Measurements from ENCODE around the gene QTRT2.

Gene QTRT2

DNA sequence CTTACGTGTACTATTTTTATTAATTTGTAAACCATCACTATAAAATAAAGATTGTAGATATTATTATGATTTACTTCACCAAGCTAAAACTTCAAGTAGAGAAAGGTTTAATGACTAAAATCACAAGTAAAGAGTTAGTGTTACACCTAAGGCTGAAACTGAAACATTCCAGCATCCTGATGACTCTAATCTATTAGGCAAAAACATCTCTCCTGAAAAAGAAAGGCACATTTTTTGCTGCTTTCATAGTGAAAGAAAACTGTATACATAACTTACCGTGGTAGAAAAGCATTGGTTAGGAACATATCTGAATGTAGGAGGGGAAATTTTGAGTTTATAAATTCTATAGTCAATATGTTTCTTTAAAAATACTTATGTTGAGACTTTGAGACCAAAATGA is 35.6 kb upstream of the QTRT2 start:
- no peaks in the 10 kb centered on the region for H3K27me3 ChIP-seq (ENCODE audit: insufficient read depth, poor library complexity, severe bottlenecking)

DNA sequence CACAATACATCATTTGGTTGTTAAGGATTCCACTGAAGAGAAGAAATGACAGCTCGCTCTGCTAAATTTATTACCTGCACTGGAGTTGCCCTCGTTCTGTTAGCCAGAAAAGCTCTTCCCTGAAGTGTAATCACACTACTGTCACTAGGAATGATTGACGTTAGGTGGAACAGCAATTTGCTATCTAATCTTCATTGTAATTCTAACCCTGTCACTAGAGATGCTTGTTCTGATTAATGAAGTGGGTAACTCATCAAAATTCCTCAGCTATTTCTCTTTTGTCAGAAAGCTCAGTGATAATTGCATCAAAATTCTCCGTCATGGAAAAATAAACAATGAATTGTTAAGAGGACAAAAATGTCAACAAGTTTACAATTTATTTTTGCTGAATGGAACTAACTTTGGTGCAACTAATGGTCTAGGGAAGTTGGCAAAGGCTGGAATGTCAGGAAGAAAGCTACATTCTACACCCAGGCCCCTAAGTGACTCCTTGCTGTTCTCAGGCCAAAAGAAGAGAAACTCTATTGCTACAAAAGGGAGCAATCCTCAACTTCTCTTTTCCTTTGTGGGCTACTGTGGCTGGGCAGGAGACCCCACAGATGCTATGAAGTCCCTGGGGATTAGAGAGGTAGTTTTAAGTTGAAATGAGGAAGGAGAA is 34.3 kb upstream of the QTRT2 start:
- ATAC-seq (ENCODE audit: low read depth) (no peak), DNase-seq (ENCODE audit: low spot score) (no peak)
- Histone ChIP-seq H3K4me3 (ENCODE audit: severe bottlenecking) (no peak overlapping the region), H3K36me3 (ENCODE audit: low read depth) (no peaks in the 10 kb centered on the region), H3K4me1 (ENCODE audit: insufficient read depth, poor library complexity, severe bottlenecking) (no peaks in the 10 kb centered on the region), H3K9me3 (ENCODE audit: severe bottlenecking) (no peaks in the 10 kb centered on the region), H3K27ac (ENCODE audit: poor library complexity, severe bottlenecking) (no peak overlapping the region), H3K27me3 (ENCODE audit: insufficient read depth, poor library complexity, severe bottlenecking) (no peaks in the 10 kb centered on the region)
- no peak for TF ChIP-seq CTCF (IDR thresholded peaks at IDR 0.05; ENCODE audit: poor library complexity, severe bottlenecking)

More for the DNA sequence above, 35.6 kb upstream of the QTRT2 start:
- ATAC-seq (ENCODE audit: low read depth) = no peak
- Histone ChIP-seq H3K4me1 (ENCODE audit: insufficient read depth, poor library complexity, severe bottlenecking) (no peaks in the 10 kb centered on the region), H3K4me3 (ENCODE audit: severe bottlenecking) (no peak overlapping the region), H3K9me3 (ENCODE audit: severe bottlenecking) (no peaks in the 10 kb centered on the region), H3K36me3 (ENCODE audit: low read depth) (no peaks in the 10 kb centered on the region), H3K27ac (ENCODE audit: poor library complexity, severe bottlenecking) (no peak overlapping the region)
- TF ChIP-seq CTCF (IDR thresholded peaks at IDR 0.05; ENCODE audit: poor library complexity, severe bottlenecking) = no peak
- DNase-seq (ENCODE audit: low spot score) = no peak

GRCh38 chr3:114025451-114025850 is 31.1 kb upstream of the QTRT2 start:
- H3K9me3 ChIP-seq (ENCODE audit: severe bottlenecking) = no peaks in the 10 kb centered on the region
- H3K27ac ChIP-seq (ENCODE audit: poor library complexity, severe bottlenecking) = no peak overlapping the region
- DNase-seq (ENCODE audit: low spot score) (no peak), ATAC-seq (ENCODE audit: low read depth) (no peak)
- no peaks in the 10 kb centered on the region for H3K4me1 ChIP-seq (ENCODE audit: insufficient read depth, poor library complexity, severe bottlenecking)
- no peak for TF ChIP-seq CTCF (IDR thresholded peaks at IDR 0.05; ENCODE audit: poor library complexity, severe bottlenecking)
- no peaks in the 10 kb centered on the region for H3K27me3 ChIP-seq (ENCODE audit: insufficient read depth, poor library complexity, severe bottlenecking)
- no peaks in the 10 kb centered on the region for H3K36me3 ChIP-seq (ENCODE audit: low read depth)
- H3K4me3 ChIP-seq (ENCODE audit: severe bottlenecking) = no peak overlapping the region

- no peak for ATAC-seq (ENCODE audit: low read depth)
- Histone ChIP-seq H3K27ac (ENCODE audit: poor library complexity, severe bottlenecking) (no peak overlapping the region), H3K36me3 (ENCODE audit: low read depth) (no peaks in the 10 kb centered on the region), H3K9me3 (ENCODE audit: severe bottlenecking) (no peaks in the 10 kb centered on the region), H3K27me3 (ENCODE audit: insufficient read depth, poor library complexity, severe bottlenecking) (no peaks in the 10 kb centered on the region), H3K4me1 (ENCODE audit: insufficient read depth, poor library complexity, severe bottlenecking) (no peaks in the 10 kb centered on the region), H3K4me3 (ENCODE audit: severe bottlenecking) (no peak overlapping the region)
- DNase-seq (ENCODE audit: low spot score) = no peak
- TF ChIP-seq CTCF (IDR thresholded peaks at IDR 0.05; ENCODE audit: poor library complexity, severe bottlenecking) = no peak
These were observed 30.2 kb upstream of the QTRT2 start for GRCh38 chr3:114026331-114026730.

DNA sequence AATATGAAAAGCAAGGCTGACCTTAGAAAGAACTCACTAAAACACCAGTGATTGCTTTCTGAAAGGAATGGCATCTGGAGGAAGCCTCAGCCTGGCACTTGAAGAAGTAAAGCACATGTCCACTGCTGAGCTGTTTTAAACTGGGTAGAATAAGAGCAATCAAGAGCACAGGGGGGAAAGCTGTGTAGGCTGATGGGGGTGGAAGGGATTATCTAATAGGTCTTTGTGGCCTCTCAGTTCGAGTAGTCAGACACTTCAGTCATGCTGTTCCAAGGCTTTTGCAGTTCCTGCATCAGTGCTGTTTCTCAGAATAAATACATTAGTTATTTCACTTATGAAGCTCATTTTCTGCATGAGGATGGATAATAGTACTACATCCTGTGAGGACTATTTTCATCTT is 22.8 kb upstream of the QTRT2 start:
- H3K9me3 ChIP-seq (ENCODE audit: severe bottlenecking) = no peaks in the 10 kb centered on the region
- peaks cover 4% of the 10 kb centered on the region; the same call in 1 of the 2 replicates for H3K36me3 ChIP-seq (ENCODE audit: low read depth)
- H3K4me3 ChIP-seq (ENCODE audit: severe bottlenecking) = no peak overlapping the region
- ATAC-seq (ENCODE audit: low read depth) = no peak
- no peak for DNase-seq (ENCODE audit: low spot score)
- no peaks in the 10 kb centered on the region for H3K27me3 ChIP-seq (ENCODE audit: insufficient read depth, poor library complexity, severe bottlenecking)
- no peak overlapping the region for H3K27ac ChIP-seq (ENCODE audit: poor library complexity, severe bottlenecking)
- no peaks in the 10 kb centered on the region for H3K4me1 ChIP-seq (ENCODE audit: insufficient read depth, poor library complexity, severe bottlenecking)
- TF ChIP-seq CTCF (IDR thresholded peaks at IDR 0.05; ENCODE audit: poor library complexity, severe bottlenecking) = no peak
